GM21723 (cell line): ENCODE results near the gene IFNAR2.

Experiments used
- ATAC-seq: cut with Tn5 transposase; IDR thresholded peaks from one replicate; pipeline ENCODE4 v1.9.1; 2021; ENCODE audit warnings: mild to moderate bottlenecking, moderate library complexity; ENCODE audit not compliant: unreplicated experiment

IFNAR2 gene

DNA sequence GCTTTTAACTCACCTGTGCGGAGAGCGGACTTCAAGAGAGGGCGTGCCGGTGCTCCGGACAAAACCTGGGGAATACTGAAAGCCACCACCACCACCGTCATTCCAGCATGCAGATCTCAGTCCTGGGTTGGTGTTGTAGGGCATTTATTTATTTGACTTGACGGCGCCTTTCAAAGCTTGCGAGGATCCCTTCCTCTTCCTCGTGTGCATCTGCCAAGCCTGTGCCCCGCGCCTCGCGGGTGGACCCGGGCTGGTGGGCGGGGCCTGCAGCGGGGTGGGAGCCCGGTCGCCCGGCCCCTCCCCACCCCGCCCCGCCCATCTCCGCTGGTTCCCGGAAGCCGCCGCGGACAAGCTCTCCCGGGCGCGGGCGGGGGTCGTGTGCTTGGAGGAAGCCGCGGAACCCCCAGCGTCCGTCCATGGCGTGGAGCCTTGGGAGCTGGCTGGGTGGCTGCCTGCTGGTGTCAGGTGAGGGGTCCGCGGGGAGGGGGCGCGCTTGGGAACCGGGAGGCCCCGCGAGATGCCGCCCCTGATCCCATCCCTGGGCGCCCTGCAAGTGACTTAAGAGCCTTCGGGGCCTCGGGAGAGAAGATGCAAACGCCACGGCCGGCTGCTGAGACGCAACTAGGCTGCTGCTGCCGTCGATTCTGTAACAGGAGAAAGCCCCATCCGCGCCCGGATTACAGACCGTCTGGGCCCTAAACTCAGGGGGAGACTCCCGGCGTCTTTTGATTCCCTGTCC is 36.5 kb downstream of the IFNAR2 start, which contains the start of gene IL10RB:
TSS of gene IL10RB (plus strand) at position 318 of the 739 bp plus-strand sequence. CDS start at position 417, 99 bp downstream.
- peak; percentile 51 for ATAC-seq

DNA sequence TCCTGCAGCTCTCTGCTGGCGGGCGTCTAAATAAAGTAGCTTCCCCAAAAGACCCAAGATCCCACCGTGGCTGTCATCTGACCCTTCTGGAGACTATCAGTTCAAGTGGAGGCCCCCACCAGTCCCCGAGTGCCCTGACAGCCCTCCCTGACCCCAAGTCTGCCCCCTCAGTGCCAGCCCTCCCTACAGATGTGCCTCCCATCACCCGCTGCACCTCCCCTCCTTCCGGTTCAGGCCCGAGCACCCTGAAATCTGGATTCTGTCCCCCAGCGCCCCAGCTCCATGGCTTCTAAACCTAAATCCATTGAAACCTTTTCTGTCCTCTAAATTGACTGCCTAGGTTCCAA is 37.0 kb downstream of the IFNAR2 start:
- no peak for ATAC-seq

DNA sequence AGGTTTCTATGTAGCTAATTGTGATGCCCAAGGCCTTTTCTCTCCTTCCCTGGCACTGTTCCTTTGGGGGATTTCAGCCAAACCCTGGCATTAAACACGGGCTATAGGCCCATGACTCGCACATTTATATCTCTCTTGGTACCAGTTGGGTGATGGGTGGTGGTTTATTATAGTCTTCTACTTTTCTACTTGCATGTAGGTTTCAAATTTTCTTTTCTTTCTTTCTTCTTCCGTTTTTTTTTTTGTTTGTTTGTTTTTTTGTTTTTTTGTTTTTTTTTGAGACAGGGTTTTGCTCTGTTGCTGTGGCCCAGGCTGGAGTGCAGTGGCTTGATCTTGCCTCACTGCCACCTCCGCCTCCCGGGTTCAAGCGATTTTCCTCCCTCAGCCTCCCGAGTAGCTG is 37.5 kb downstream of the IFNAR2 start:
- ATAC-seq: no peak

DNA sequence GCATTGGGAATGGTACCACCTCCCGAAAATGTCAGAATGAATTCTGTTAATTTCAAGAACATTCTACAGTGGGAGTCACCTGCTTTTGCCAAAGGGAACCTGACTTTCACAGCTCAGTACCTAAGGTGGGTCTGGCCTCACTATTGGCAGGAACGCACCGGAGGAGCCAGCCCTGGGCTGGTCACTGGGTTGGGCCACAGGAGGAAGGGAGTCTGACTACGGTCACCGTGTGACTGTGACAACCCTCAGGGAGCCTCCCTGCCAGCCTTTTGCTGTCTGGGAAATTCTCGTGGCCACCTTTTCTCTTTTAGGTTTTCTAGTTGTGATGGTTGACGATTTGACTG is 38.6 kb downstream of the IFNAR2 start:
- ATAC-seq: peak; percentile 14

DNA sequence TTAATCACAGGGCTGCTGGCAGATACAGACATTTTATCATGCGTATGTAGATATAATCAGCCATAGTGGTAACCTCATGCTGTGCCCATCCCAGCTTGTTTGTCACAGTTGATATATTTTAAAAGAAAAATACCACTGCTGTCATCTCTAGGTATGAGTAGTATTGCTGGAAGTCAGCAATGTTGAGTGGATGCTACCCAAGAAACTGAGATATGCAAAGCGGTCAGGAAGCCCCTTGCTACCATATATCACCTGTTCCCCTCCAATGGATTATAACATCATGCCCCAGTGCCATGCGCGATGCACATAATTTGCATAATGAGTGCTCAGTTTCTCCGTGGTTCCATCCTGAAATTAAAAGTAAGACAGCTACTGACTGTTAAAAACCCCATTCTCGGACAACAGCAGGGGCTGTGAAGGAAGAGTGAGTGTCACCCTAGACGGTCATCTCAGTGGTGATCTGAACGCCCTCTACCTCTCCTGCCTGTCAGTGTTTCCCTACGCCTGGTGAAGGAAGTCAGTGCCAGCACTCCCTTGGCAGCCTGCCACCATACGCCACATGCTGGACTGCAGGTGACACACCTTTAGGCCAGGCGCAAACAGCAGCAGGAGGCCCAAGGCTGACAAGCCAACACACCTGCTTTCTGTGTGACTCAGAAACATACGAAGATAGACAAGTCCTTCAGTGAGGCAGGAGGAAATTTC is 39.2 kb downstream of the IFNAR2 start:
- peak; percentile 66 for ATAC-seq

DNA sequence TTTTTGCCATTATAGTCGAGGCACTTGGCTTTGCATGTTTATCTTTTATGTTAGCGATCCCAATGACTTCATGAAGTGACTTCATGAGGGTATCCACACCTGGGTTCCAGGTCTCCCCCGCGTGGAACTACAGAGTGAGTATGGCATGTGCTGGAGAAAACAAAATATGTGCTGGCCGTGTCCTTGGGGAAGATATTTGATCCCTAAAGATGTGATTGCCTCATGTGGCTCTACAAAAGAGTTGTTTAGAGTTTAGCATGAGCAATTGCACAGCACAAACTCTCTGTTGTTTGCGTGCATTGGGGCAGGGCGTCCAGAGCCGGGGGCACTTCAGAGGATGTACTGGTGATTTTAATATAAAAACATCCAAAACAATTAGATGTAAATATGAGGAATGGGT is 41.2 kb downstream of the IFNAR2 start:
- no peak for ATAC-seq

DNA sequence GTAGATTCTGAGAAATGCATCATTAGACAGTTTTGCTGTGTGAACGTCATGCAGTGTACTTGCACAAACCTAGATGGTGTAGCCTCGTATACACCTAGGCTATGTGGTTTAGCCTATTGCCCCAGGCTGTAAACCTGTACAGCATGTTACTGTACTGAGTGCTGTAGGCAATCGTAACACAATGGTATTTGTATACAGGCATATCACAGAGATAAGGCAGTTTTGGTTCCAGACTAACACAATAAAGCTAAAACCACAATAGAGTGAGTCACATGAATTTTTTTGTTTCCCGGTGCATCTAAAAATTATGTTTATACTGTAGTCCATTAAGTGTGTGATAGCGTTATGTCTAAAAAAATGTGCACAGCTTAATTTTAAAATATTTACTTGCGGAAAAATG is 43.3 kb downstream of the IFNAR2 start:
- no peak for ATAC-seq

DNA sequence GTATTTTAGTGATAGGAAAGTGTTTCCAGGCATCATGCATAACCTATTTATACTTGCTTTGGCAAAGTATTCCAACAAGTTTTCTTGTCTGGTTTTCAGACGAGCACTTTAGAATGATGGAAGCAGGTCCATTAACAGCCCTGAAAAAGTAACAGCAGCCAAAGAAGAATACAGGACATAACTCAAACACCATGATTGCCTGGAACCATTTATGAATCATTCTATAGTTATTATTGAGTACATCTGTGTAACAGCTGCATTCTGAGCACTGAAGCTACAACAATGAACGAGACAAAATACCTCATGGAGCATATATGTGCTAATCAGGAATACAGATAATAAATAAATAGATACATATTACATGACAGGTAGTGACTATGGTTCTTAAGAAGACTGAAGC is 49.0 kb downstream of the IFNAR2 start:
- ATAC-seq: no peak

DNA sequence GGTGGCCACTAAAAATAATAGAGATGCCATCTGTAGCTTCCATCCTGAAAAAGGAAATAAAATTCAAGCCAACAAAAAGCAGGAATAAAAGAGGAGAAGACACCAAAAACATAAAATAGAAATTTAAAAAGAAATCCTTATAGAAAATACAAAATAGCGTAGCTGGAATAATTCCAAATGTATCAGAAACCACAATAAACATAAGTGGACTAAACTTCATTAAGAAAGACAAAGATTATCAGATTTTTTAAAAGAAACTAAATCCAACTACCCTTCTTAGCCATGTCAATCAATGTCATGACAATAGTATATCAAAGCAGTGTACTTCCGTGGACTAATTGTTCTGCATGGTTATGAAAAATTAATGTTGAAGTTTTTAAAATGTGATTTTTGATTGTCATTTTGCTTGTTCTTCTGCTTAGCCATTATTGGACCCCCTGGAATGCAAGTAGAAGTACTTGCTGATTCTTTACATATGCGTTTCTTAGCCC is 49.6 kb downstream of the IFNAR2 start:
- no peak for ATAC-seq
